ENCODE results near the gene AATF.

DNA sequence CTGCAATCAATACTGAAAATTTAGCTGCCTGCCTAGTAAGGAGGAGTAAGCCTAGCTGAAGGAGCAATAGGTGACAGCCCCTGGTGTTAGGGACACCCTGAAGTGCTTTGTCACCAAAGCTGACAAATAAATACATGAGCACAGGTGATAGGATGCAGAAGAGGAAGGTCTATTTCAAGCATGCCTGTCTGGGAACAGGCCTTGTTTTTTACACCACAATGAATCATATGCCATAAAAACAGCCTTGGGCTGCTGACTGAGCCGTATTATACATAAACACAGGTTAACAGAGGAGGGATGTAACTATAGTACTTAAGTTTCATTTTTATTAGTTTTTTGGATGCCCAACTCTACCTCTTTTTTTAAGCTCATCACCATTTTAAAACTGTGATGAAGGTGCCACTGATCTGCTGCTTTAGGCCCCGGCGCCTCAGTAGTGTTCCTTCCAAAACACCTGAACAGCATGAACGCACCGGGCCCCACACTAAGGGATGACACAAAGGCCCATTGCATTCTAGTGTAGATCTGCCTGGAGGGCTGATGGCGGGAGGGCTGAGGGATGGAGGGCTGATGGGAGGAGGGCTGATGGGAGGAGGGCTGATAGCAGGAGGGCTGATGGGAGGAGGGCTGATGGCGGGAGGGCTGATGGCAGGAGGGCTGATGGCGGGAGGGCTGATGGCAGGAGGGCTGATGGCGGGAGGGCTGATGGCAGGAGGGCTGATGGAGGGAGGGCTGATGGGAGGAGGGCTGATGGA is 150.3 kb downstream of the AATF start:
- no peak for TF ChIP-seq POLR2A (IDR thresholded peaks at IDR 0.05)
- TF ChIP-seq, protein P1, sequence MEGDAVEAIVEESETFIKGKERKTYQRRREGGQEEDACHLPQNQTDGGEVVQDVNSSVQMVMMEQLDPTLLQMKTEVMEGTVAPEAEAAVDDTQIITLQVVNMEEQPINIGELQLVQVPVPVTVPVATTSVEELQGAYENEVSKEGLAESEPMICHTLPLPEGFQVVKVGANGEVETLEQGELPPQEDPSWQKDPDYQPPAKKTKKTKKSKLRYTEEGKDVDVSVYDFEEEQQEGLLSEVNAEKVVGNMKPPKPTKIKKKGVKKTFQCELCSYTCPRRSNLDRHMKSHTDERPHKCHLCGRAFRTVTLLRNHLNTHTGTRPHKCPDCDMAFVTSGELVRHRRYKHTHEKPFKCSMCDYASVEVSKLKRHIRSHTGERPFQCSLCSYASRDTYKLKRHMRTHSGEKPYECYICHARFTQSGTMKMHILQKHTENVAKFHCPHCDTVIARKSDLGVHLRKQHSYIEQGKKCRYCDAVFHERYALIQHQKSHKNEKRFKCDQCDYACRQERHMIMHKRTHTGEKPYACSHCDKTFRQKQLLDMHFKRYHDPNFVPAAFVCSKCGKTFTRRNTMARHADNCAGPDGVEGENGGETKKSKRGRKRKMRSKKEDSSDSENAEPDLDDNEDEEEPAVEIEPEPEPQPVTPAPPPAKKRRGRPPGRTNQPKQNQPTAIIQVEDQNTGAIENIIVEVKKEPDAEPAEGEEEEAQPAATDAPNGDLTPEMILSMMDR (IDR thresholded peaks at IDR 0.05), result no peak
